ENCODE data around the gene ZNF184.

DNA sequence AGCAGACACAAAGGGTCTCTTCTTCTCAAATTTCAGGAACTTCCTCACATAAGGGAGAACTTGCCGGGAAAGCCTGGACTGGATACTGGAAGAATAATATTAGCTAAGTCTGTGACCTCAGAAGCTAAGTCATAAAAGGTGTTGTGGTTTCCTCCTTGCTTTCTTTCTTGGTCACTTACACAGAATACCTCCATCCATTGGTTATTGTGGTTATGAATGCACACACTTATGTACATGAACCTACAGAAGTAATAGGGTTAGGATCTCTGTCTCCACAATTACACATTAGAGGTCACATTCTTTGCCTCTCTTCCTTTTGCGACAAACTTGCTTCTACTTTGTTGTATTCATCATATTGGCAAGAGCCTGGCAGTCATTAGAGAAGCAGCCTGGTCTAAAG lies 43.9 kb downstream of the ZNF184 start:
- TF ChIP-seq, protein P1, sequence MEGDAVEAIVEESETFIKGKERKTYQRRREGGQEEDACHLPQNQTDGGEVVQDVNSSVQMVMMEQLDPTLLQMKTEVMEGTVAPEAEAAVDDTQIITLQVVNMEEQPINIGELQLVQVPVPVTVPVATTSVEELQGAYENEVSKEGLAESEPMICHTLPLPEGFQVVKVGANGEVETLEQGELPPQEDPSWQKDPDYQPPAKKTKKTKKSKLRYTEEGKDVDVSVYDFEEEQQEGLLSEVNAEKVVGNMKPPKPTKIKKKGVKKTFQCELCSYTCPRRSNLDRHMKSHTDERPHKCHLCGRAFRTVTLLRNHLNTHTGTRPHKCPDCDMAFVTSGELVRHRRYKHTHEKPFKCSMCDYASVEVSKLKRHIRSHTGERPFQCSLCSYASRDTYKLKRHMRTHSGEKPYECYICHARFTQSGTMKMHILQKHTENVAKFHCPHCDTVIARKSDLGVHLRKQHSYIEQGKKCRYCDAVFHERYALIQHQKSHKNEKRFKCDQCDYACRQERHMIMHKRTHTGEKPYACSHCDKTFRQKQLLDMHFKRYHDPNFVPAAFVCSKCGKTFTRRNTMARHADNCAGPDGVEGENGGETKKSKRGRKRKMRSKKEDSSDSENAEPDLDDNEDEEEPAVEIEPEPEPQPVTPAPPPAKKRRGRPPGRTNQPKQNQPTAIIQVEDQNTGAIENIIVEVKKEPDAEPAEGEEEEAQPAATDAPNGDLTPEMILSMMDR (conservative IDR thresholded peaks at IDR 0.05): no peak
- no peak for TF ChIP-seq EZH2 (IDR thresholded peaks at IDR 0.05; ENCODE audit: low read depth)

Measured in PC-9 (cell line).